ENCODE data around the gene ADCY2. TPM values are rescaled to one million over a fixed set of nuclear protein-coding genes. Genes with fewer than 3 reads are reported as not detected.

ADCY2 gene
- total and polyA plus RNA-seq, 2 of the 13 experiments (the other 11 are each of a cell fraction or from before 2014, with no cell fraction given) = not detected

DNA sequence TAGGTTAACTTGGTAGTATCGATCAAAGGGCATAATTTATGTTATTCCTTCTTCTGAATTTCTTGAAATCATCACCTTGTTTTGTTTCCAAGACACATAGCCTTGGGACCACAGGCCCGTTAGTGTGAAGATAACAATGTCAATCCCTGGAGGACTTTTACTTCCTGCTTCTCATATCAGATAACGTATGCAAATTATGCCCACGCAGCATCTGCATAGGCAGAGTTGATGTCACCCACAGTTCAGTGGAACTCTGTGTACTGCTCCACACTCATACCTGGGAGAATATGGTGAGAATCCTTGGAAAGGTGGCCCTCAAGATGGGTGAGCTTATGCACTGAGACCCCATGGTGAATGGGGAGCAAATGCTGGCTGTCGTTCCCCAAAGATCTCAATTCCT is 360.0 kb downstream of the ADCY2 start:
- intact Hi-C loops (cut with micrococcal nuclease; ENCODE audit: unreplicated experiment) (loop anchor here (2.0 kb wide), 1 partner anchor 495 kb away; no protein-coding TSS in a partner anchor), in situ Hi-C loops (cut with HindIII; ENCODE audit: extremely low pct_ligation_motif_present, low pct_unique_long_range_greater_than_20kb) (loop anchor here (25.0 kb wide), 1 partner anchor 494 kb away; no protein-coding TSS in a partner anchor)
- ATAC-seq (no peak), FAIRE-seq (no peak), DNase-seq (ENCODE audit: low spot score) (no peak)
- H3K9ac ChIP-seq (ENCODE audit: insufficient read depth, low read depth, low read length) = no peak overlapping the region
- H3K27ac ChIP-seq (ENCODE audit: extremely low read length, insufficient read depth, low read length) = no peak overlapping the region
- peaks cover 4 to 24% of the 10 kb centered on the region in 2 experiments; a peak in 3 of 5 replicates for H3K27me3 ChIP-seq (ENCODE audit: control insufficient read depth in 1 of 2, insufficient read depth in 2 of 2, low read length in 2 of 2)
- H2AFZ ChIP-seq (ENCODE audit: low read length) = no peak overlapping the region
- no peak overlapping the region for H3K4me3 ChIP-seq (replicated peaks in 1 of 3; ENCODE audit: insufficient read depth in 1 of 3, low read depth in 2 of 3, low read length in 3 of 3)
- 22% methylated on average over 5 of the region's 5 CpGs for WGBS (ENCODE audit: low lambda C conversion rate)
- TF ChIP-seq EP300 (IDR thresholded peaks at IDR 0.05; ENCODE audit: low read depth in 2 of 2, low read length in 2 of 2) (no peak), EP300 (CRISPR knock-in tag; IDR thresholded peaks at IDR 0.05; ENCODE audit: borderline replicate concordance) (no peak), RBFOX2 (IDR thresholded peaks at IDR 0.05; ENCODE audit: low read depth, low read length) (no peak), SMAD9 (CRISPR knock-in tag; IDR thresholded peaks at IDR 0.05) (no peak), ZSCAN30 (CRISPR knock-in tag; IDR thresholded peaks at IDR 0.05) (no peak), CENPT (CRISPR knock-in tag; IDR thresholded peaks at IDR 0.05; ENCODE audit: low read depth) (no peak), ZNF841 (CRISPR knock-in tag; IDR thresholded peaks at IDR 0.05; ENCODE audit: borderline replicate concordance) (no peak), SIN3A (IDR thresholded peaks at IDR 0.05; ENCODE audit: borderline replicate concordance, low read depth, low read length) (no peak), SUZ12 (IDR thresholded peaks at IDR 0.05; ENCODE audit: low read depth, low read length) (no peak), ZNF724P (CRISPR knock-in tag; IDR thresholded peaks at IDR 0.05; ENCODE audit: borderline replicate concordance) (no peak), CBX1 (IDR thresholded peaks at IDR 0.05; ENCODE audit: low read depth) (no peak)
- TF ChIP-seq, protein P1, sequence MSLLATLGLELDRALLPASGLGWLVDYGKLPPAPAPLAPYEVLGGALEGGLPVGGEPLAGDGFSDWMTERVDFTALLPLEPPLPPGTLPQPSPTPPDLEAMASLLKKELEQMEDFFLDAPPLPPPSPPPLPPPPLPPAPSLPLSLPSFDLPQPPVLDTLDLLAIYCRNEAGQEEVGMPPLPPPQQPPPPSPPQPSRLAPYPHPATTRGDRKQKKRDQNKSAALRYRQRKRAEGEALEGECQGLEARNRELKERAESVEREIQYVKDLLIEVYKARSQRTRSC (CRISPR knock-in tag; IDR thresholded peaks at IDR 0.05; ENCODE audit: low read depth) = no peak
- no peaks in the 10 kb centered on the region for H4K20me1 ChIP-seq (ENCODE audit: insufficient read depth, low read length)
- H3K4me2 ChIP-seq (ENCODE audit: low read depth, low read length) = no peak overlapping the region
- H3K36me3 ChIP-seq (replicated peaks in 1 of 2; ENCODE audit: control insufficient read depth in 1 of 2, insufficient read depth in 2 of 2, low read length in 2 of 2) = no peaks in the 10 kb centered on the region
- H3K4me1 ChIP-seq (ENCODE audit: insufficient read depth, low read length) = no peaks in the 10 kb centered on the region
- ChIA-PET POLR2A (no interaction called here), CTCF (ENCODE audit: low intra/inter-chr PET ratio, low total read pairs) (interaction anchor here (1.9 kb wide), 1 partner anchor 495 kb away, joined by 16 read pairs; no protein-coding TSS in a partner anchor)
- BruUV-seq (replicated peaks) = no TSS peak
- no peaks in the 10 kb centered on the region for H3K9me3 ChIP-seq (ENCODE audit: low read length)
- H3K79me2 ChIP-seq (ENCODE audit: insufficient read depth, low read length) = no peaks in the 10 kb centered on the region
